HG03139 (cell line): ENCODE measurements around the gene USF1.
"Not testable (repeated sequence)": the region's sequence is repeated elsewhere in the genome, so short reads cannot be mapped to it uniquely, and the experiment has no call there.

Source experiments
- ATAC-seq: cut with Tn5 transposase; IDR thresholded peaks from one replicate; pipeline ENCODE4 v1.9.1; 2021; ENCODE audit not compliant: unreplicated experiment

USF1 gene

DNA sequence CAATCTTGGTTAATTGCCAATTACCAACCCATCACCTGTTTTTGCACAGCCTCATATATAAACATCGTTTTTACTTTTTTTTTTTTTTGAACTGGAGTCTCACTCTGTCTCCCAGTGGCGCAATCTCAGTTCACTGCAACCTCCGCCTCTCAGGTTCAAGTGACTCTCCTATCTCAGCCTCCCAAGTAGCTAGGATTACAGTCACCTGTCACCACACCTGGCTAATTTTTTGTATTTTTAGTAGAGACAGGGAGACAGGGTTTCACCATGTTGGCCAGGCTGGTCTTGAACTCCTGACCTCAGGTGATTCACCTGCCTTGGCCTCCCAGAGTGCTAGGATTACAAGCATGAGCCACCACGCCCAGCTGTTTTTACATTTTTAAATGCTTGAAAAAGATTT, 53.7 kb downstream of the USF1 start:
- not testable (repeated sequence) for ATAC-seq
